A673 (cell line): ENCODE results near the gene ADGRA1. TPM values are rescaled to one million over a fixed set of nuclear protein-coding genes. Genes with fewer than 3 reads are reported as not detected.

Source experiments
- BruUV-seq: library from RNA; stranded (reverse); fragments of 400-500 nt; replicated peaks from 2 replicates; lab custom pipeline; 2021; lab: Mats Ljungman, UMichigan
- CTCF ChIA-PET: fragments of 300-600 bp; sonication (Branson Sonifier 250); formaldehyde crosslinking; loops from one replicate; lab custom pipeline; 2022; ENCODE audit warnings: antibody characterized with exemption; lab: Charles Lee
- POLR2A ChIA-PET: fragments of 300-600 bp; sonication (Branson Sonifier 250); formaldehyde crosslinking; loops from one replicate; lab custom pipeline; 2022; ENCODE audit warnings: antibody characterized with exemption; ENCODE audit not compliant: low non-redundant PET; lab: Charles Lee
- DNase-seq: peaks from one replicate; pipeline ENCODE4 v3.0.0-alpha.2; 2015; ENCODE audit warnings: low spot score
- H3K27ac ChIP-seq: fragments of 200-600 bp; sonication (generic); 2 replicates; pipeline ENCODE4 v1.5.1; 2016; ENCODE audit warnings: mixed run types, low read depth, mild to moderate bottlenecking, mixed read lengths, antibody characterized with exemption, low read length; ENCODE audit not compliant: poor library complexity, severe bottlenecking
- H3K27me3 ChIP-seq: fragments of 200-600 bp; sonication (generic); replicated peaks from 2 replicates; pipeline ENCODE4 v1.6.1; 2017; ENCODE audit warnings: mixed run types, low read depth, mild to moderate bottlenecking, mixed read lengths, antibody characterized with exemption, low read length; ENCODE audit not compliant: insufficient read depth, poor library complexity
- H3K36me3 ChIP-seq: fragments of 200-600 bp; sonication (generic); 2 replicates; pipeline ENCODE4 v1.6.1; 2016; ENCODE audit warnings: mixed run types, mild to moderate bottlenecking, mixed read lengths, antibody characterized with exemption, low read length; ENCODE audit not compliant: insufficient read depth, poor library complexity, severe bottlenecking
- H3K4me1 ChIP-seq: fragments of 200-600 bp; sonication (generic); 2 replicates; pipeline ENCODE4 v1.6.1; 2017; ENCODE audit warnings: mixed run types, mild to moderate bottlenecking, mixed read lengths, antibody characterized with exemption, low read length; ENCODE audit not compliant: insufficient read depth, poor library complexity, severe bottlenecking
- H3K4me3 ChIP-seq: fragments of 200-600 bp; sonication (generic); 2 replicates; pipeline ENCODE4 v1.5.1; 2016; ENCODE audit warnings: low read depth, mixed run types, mild to moderate bottlenecking, mixed read lengths, low read length; ENCODE audit not compliant: poor library complexity, severe bottlenecking
- H3K9me3 ChIP-seq: fragments of 200-600 bp; sonication (generic); 2 replicates; pipeline ENCODE4 v1.6.1; 2016; ENCODE audit warnings: mixed run types, low read depth, mild to moderate bottlenecking, mixed read lengths, antibody characterized with exemption, low read length; ENCODE audit not compliant: poor library complexity, severe bottlenecking
- EZH2 ChIP-seq: fragments of 200-600 bp; sonication (generic); IDR thresholded peaks from 2 replicates; pipeline ENCODE4 v1.6.1; 2017; ENCODE audit warnings: borderline replicate concordance, low read depth, mild to moderate bottlenecking, mixed read lengths, antibody characterized with exemption, low read length; ENCODE audit not compliant: poor library complexity, severe bottlenecking
- intact Hi-C: fragments of 100-400 bp; cut with micrococcal nuclease; formaldehyde crosslinking; loops from one replicate; pipeline ENCODE4 v1.10.0; 2022; ENCODE audit not compliant: unreplicated experiment
- total RNA-seq: library from RNA; stranded (reverse); gene quantifications from 2 replicates; pipeline ENCODE4 v1.2.3, GENCODE V29; 2021
- TF ChIP-seq, protein P1 (sequence below): fragments of 300-800, 200-600 bp; sonication (generic); conservative IDR thresholded peaks from 2 replicates; pipeline ENCODE4 v1.5.1; 2017; ENCODE audit warnings: low read depth, mild to moderate bottlenecking, antibody characterized with exemption, low read length, moderate library complexity, mixed read lengths

Gene ADGRA1
- total RNA-seq, 1 experiment from 2014 or later: 0.82 TPM

DNA sequence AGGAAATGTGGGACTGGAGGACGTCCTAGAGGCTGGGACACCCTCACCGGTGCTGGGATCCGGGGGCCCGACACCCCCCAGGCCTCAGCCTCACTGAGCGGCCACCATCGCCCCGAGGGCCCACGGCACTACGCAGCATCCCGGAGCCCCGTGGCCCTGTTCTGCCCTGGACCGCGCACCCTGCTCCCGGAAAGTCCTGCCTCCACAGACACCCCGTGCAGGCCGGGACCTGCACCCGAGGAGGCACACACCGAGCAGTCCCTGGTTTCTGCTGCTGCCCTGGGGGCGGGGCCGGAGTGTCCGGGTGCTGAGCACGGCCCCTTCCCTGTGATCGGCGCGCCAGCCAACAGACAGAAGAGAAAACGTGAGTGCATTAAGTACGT, 54.2 kb downstream of the ADGRA1 start:
- Histone ChIP-seq H3K9me3 (no peaks in the 10 kb centered on the region), H3K4me1 (no peaks in the 10 kb centered on the region), H3K36me3 (no peaks in the 10 kb centered on the region), H3K27me3 (peaks cover 11% of the 10 kb centered on the region), H3K27ac (no peak overlapping the region), H3K4me3 (no peak overlapping the region)
- no TSS peak for BruUV-seq
- intact Hi-C loops: no loop called here
- TF ChIP-seq, protein P1, sequence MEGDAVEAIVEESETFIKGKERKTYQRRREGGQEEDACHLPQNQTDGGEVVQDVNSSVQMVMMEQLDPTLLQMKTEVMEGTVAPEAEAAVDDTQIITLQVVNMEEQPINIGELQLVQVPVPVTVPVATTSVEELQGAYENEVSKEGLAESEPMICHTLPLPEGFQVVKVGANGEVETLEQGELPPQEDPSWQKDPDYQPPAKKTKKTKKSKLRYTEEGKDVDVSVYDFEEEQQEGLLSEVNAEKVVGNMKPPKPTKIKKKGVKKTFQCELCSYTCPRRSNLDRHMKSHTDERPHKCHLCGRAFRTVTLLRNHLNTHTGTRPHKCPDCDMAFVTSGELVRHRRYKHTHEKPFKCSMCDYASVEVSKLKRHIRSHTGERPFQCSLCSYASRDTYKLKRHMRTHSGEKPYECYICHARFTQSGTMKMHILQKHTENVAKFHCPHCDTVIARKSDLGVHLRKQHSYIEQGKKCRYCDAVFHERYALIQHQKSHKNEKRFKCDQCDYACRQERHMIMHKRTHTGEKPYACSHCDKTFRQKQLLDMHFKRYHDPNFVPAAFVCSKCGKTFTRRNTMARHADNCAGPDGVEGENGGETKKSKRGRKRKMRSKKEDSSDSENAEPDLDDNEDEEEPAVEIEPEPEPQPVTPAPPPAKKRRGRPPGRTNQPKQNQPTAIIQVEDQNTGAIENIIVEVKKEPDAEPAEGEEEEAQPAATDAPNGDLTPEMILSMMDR: no peak
- no peak for TF ChIP-seq EZH2
- DNase-seq: no peak
- ChIA-PET POLR2A (no interaction called here), CTCF (no interaction called here)

DNA sequence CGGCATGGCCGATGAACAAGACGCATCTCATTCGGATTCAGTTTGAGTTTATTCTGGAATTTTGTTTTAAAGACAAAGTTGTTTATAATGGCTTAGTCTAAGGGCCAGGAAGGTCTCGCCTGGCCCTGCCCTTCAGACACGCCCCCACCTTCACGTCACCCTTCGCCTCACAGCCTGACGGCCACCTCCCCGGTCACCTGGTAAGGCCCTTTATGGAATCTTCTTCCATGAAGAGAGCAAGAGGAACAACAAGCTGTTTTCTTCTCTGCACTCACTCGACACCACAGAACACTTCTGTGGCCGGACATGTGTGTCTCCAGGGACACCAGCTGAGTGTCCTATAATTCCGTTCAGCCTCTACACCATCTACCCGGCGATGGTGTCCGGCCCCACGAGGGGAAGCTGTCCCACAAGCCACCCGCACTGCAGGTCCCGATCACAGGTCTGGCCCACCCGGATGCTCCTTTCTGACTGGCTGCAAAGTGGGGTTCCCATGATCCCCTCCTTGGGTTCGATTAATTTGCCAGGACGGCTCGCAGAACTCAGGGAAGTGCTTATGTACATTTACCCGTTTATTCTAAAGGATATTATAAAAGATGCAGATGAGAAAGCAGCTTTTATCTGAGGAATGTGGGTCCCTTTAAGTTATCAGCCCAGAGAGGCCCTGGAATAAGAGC, 54.9 kb downstream of the ADGRA1 start:
- no peak for TF ChIP-seq EZH2
- TF ChIP-seq, protein P1: no peak
- POLR2A ChIA-PET: no interaction called here
- Histone ChIP-seq H3K36me3 (no peaks in the 10 kb centered on the region), H3K27me3 (peaks cover 18% of the 10 kb centered on the region), H3K4me1 (no peaks in the 10 kb centered on the region), H3K4me3 (no peak overlapping the region), H3K27ac (no peak overlapping the region), H3K9me3 (no peaks in the 10 kb centered on the region)
- CTCF ChIA-PET: no interaction called here
- intact Hi-C loops: no loop called here
- no TSS peak for BruUV-seq
- DNase-seq: no peak

DNA sequence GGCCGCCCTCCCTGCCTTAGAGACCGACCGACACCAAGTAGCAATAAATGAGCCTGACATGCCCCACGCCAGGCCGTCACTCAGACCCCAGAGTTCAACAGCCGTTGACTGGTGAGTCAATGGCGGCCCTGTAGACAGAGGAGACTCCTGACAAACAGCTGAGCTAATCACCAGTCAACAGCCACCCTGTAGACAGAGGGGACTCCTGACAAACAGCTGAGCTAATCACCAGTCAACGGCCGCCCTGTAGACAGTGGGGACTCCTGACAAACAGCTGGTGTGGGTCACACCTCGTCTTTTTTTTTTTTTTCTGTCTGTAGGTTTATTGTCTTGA, 55.4 kb downstream of the ADGRA1 start:
- Histone ChIP-seq H3K27ac (no peak overlapping the region), H3K9me3 (no peaks in the 10 kb centered on the region), H3K36me3 (no peaks in the 10 kb centered on the region), H3K4me3 (no peak overlapping the region), H3K4me1 (no peaks in the 10 kb centered on the region), H3K27me3 (peaks cover 23% of the 10 kb centered on the region)
- ChIA-PET CTCF (no interaction called here), POLR2A (no interaction called here)
- no peak for TF ChIP-seq EZH2
- TF ChIP-seq, protein P1: no peak
- no peak for DNase-seq
- intact Hi-C loops: no loop called here
- BruUV-seq: no TSS peak
